HCT116 (cell line): ENCODE results near the gene TMEM255A. TPM values are rescaled to one million over a fixed set of nuclear protein-coding genes. Genes with fewer than 3 reads are reported as not detected.

Source experiments
- ATAC-seq: fragments of 200-7000 bp; cut with Tn5 transposase; 2 replicates; pipeline ENCODE4 v1.9.1; 2020; ENCODE audit warnings: mild to moderate bottlenecking, moderate library complexity
- BruUV-seq: library from RNA; stranded (reverse); fragments of 400-500 nt; replicated peaks from 2 replicates; lab custom pipeline; 2021; lab: Mats Ljungman, UMichigan
- CTCF ChIA-PET: fragments of 300-600 bp; sonication (Branson Sonifier 250); formaldehyde crosslinking; loops from one replicate; lab custom pipeline; 2021; ENCODE audit warnings: antibody characterized with exemption; lab: Charles Lee
- POLR2A ChIA-PET: fragments of 300-600, 350-600 bp; sonication (Branson Sonifier 250); formaldehyde crosslinking; loops from one replicate; lab custom pipeline; 2021; ENCODE audit warnings: antibody characterized with exemption; lab: Charles Lee
- RAD21 ChIA-PET, 2 experiments: fragments of 300-600 bp; sonication (Branson Sonifier 250); formaldehyde crosslinking; loops; one replicate each; lab custom pipeline; 2023; ENCODE audit warnings: low total read pairs in 2 of 2; ENCODE audit not compliant: uncharacterized antibody in 2 of 2, unreplicated experiment in 2 of 2, low non-redundant PET in 1 of 2; lab: Charles Lee
- DNase-seq: peaks from one replicate; pipeline ENCODE4 v3.0.0-alpha.2; 2010; ENCODE audit warnings: low read depth, low spot score
- H2AFZ ChIP-seq: fragments of 200-600 bp; shearing (Covaris generic), sonication (generic); 2 replicates; pipeline ENCODE4 v1.6.1; 2017; ENCODE audit warnings: low read depth, mixed run types, mixed read lengths, antibody characterized with exemption, low read length; ENCODE audit not compliant: poor library complexity, severe bottlenecking
- H3K27ac ChIP-seq: 2 replicates; pipeline ENCODE4 v1.5.1; 2012; ENCODE audit warnings: low read depth, low read length
- H3K27me3 ChIP-seq: fragments of 200-600 bp; sonication (generic); 2 replicates; pipeline ENCODE4 v1.6.1; 2016; ENCODE audit warnings: mixed run types, low read length, mixed read lengths; ENCODE audit not compliant: insufficient read depth
- H3K36me3 ChIP-seq, 2 experiments: fragments of 200-500 bp in 1 of 2; fragments of 200-600 bp in 1 of 2; sonication (Bioruptor generic) in 1 of 2; sonication (generic) in 1 of 2; 2 replicates each; pipeline versions ENCODE4 v1.5.1 to v1.6.1; 2014 to 2016; ENCODE audit warnings: low read length in 2 of 2, inconsistent platforms in 1 of 2, mixed read lengths in 1 of 2, mixed run types in 1 of 2; ENCODE audit not compliant: insufficient read depth in 2 of 2, control insufficient read depth in 1 of 2
- H3K4me1 ChIP-seq, 2 experiments: fragments of 200-600 bp in 1 of 2; sonication (generic) in 1 of 2; 2 replicates each; pipeline versions ENCODE4 v1.5.1 to v1.6.1; 2012 to 2017; ENCODE audit warnings: low read length in 2 of 2, inconsistent platforms in 1 of 2, mild to moderate bottlenecking in 1 of 2, mixed read lengths in 1 of 2, mixed run types in 1 of 2, moderate library complexity in 1 of 2; ENCODE audit not compliant: insufficient read depth in 2 of 2, control insufficient read depth in 1 of 2
- H3K4me2 ChIP-seq: fragments of 200-600 bp; sonication (generic); 2 replicates; pipeline ENCODE4 v1.6.1; 2017; ENCODE audit warnings: mixed run types, low read length, mixed read lengths
- H3K4me3 ChIP-seq, 2 experiments: fragments of 200-600 bp in 1 of 2; sonication (generic) in 1 of 2; replicated peaks in 1 of 2; 2 replicates each; pipeline ENCODE4 v1.5.1; 2011 to 2016; ENCODE audit warnings: low read length in 2 of 2, control low read depth in 1 of 2, low read depth in 1 of 2, mild to moderate bottlenecking in 1 of 2, mixed read lengths in 1 of 2, mixed run types in 1 of 2
- H3K79me2 ChIP-seq: fragments of 200-600 bp; sonication (generic); 2 replicates; pipeline ENCODE4 v1.6.1; 2017; ENCODE audit warnings: mild to moderate bottlenecking, mixed run types, low read length, moderate library complexity, mixed read lengths; ENCODE audit not compliant: insufficient read depth
- H3K9ac ChIP-seq: fragments of 200-600 bp; sonication (generic); 2 replicates; pipeline ENCODE4 v1.6.1; 2016; ENCODE audit warnings: low read length, mixed read lengths
- H3K9me2 ChIP-seq: fragments of 200-600 bp; sonication (generic), shearing (Covaris generic); 2 replicates; pipeline ENCODE4 v1.6.1; 2017; ENCODE audit warnings: mixed run types, mild to moderate bottlenecking, moderate library complexity; ENCODE audit not compliant: insufficient read depth
- H3K9me3 ChIP-seq, 2 experiments: fragments of 200-500 bp in 1 of 2; fragments of 200-600 bp in 1 of 2; sonication (Bioruptor generic) in 1 of 2; sonication (generic) in 1 of 2; 2 replicates each; pipeline ENCODE4 v1.6.1; 2014 to 2017; ENCODE audit warnings: low read length in 2 of 2, mixed read lengths in 2 of 2, inconsistent platforms in 1 of 2, low read depth in 1 of 2, mild to moderate bottlenecking in 1 of 2, mixed run types in 1 of 2, moderate library complexity in 1 of 2; ENCODE audit not compliant: control insufficient read depth in 1 of 2, insufficient read depth in 1 of 2
- H4K20me1 ChIP-seq: fragments of 200-600 bp; sonication (generic), shearing (Covaris generic); 2 replicates; pipeline ENCODE4 v1.6.1; 2017; ENCODE audit warnings: mixed run types, mild to moderate bottlenecking, moderate library complexity; ENCODE audit not compliant: insufficient read depth
- CBX3 ChIP-seq: IDR thresholded peaks from 2 replicates; pipeline ENCODE4 v1.6.1; 2012; ENCODE audit warnings: low read depth
- EGR1 ChIP-seq: IDR thresholded peaks from 2 replicates; pipeline ENCODE4 v1.6.1; 2012; ENCODE audit warnings: low read depth
- ELF1 ChIP-seq: IDR thresholded peaks from 2 replicates; pipeline ENCODE4 v1.6.1; 2012; ENCODE audit warnings: low read depth, borderline replicate concordance
- FOSL1 ChIP-seq: IDR thresholded peaks from 2 replicates; pipeline ENCODE4 v1.6.1; 2012; ENCODE audit warnings: low read depth
- JUND ChIP-seq: IDR thresholded peaks from 2 replicates; pipeline ENCODE4 v1.6.1; 2012
- POLR2AphosphoS5 ChIP-seq: IDR thresholded peaks from 2 replicates; pipeline ENCODE4 v1.6.1; 2011; ENCODE audit warnings: mild to moderate bottlenecking, low read depth, low read length, moderate library complexity
- RAD21 ChIP-seq: IDR thresholded peaks from 2 replicates; pipeline ENCODE4 v1.6.1; 2012; ENCODE audit warnings: low read depth, mild to moderate bottlenecking
- SP1 ChIP-seq: IDR thresholded peaks from 2 replicates; pipeline ENCODE4 v1.6.1; 2012; ENCODE audit warnings: low read depth
- SRF ChIP-seq: IDR thresholded peaks from 2 replicates; pipeline ENCODE4 v1.6.1; 2012; ENCODE audit warnings: low read depth
- TCF7L2 ChIP-seq: IDR thresholded peaks from 2 replicates; pipeline ENCODE4 v1.7.0; 2011; ENCODE audit warnings: borderline replicate concordance, inconsistent platforms; ENCODE audit not compliant: insufficient read depth, insufficient read length; ENCODE audit errors: extremely low read depth
- ZNF274 ChIP-seq: fragments of 200-500 bp; sonication (Bioruptor generic); IDR thresholded peaks from 2 replicates; pipeline ENCODE4 v1.6.1; 2014; ENCODE audit warnings: mild to moderate bottlenecking, low read depth, low read length, inconsistent platforms
- intact Hi-C: fragments of 100-400 bp; cut with micrococcal nuclease; formaldehyde crosslinking; loops from 2 replicates; pipeline ENCODE4 v1.10.0; 2022
- total RNA-seq: library from RNA; stranded (reverse); gene quantifications from one replicate; pipeline ENCODE4 v1.2.1, GENCODE V29; 2021; ENCODE audit not compliant: unreplicated experiment
- TF ChIP-seq, protein P1 (sequence below): IDR thresholded peaks from 2 replicates; pipeline ENCODE4 v1.6.1; 2012; ENCODE audit warnings: low read depth
- TF ChIP-seq, protein P2 (sequence below), 3 experiments: fragments of 200-600 bp in 1 of 3; sonication (generic) in 1 of 3; IDR thresholded peaks in 2 of 3; conservative IDR thresholded peaks in 1 of 3; 2 replicates each; pipeline ENCODE4 v1.5.1; 2012 to 2017; ENCODE audit warnings: low read depth in 2 of 3, low read length in 2 of 3, antibody characterized with exemption in 1 of 3, borderline replicate concordance in 1 of 3, control low read depth in 1 of 3, mild to moderate bottlenecking in 1 of 3, mixed read lengths in 1 of 3, mixed run types in 1 of 3, moderate library complexity in 1 of 3; ENCODE audit not compliant: insufficient read depth in 1 of 3

TMEM255A gene
- total RNA-seq, 1 experiment from 2014 or later = not detected

DNA sequence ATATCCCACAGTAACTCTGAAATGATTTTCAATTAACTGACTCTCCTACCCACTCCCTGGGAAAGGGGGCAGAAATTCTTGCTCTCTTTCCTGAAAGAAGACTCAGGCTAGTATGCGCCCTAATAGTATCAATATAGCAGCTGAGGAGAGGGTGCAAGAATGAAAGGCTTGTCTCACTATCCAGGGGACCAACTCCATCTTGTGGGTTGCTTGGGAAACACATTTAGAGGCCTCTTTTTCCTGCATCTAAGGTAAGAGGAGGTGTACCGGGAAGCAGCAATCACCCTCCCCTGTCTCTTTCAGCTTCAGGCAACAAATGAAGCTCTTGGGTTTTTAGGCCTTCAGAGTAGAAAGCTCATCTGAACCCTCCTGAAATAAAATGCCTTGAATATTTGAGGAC, 11.3 kb downstream of the TMEM255A start:
- RAD21 ChIA-PET = no interaction called here
- CTCF ChIA-PET = no interaction called here
- Histone ChIP-seq H3K9ac (no peak overlapping the region), H3K9me2 (no peaks in the 10 kb centered on the region), H3K9me3 (no peaks in the 10 kb centered on the region), H3K36me3 (no peaks in the 10 kb centered on the region), H3K27ac (no peak overlapping the region), H2AFZ (no peak overlapping the region), H3K79me2 (no peaks in the 10 kb centered on the region), H3K4me1 (no peaks in the 10 kb centered on the region; a peak in 1 of 4 replicates), H4K20me1 (no peaks in the 10 kb centered on the region), H3K27me3 (no peaks in the 10 kb centered on the region)
- POLR2A ChIA-PET = no interaction called here
- intact Hi-C loops = no loop called here
- ATAC-seq = peak; percentile 62
- no peak for DNase-seq
- no TSS peak for BruUV-seq
- TF ChIP-seq ELF1 = no peak
- peak; percentile 39 for TF ChIP-seq RAD21
- TF ChIP-seq JUND = no peak
- TF ChIP-seq, protein P1, sequence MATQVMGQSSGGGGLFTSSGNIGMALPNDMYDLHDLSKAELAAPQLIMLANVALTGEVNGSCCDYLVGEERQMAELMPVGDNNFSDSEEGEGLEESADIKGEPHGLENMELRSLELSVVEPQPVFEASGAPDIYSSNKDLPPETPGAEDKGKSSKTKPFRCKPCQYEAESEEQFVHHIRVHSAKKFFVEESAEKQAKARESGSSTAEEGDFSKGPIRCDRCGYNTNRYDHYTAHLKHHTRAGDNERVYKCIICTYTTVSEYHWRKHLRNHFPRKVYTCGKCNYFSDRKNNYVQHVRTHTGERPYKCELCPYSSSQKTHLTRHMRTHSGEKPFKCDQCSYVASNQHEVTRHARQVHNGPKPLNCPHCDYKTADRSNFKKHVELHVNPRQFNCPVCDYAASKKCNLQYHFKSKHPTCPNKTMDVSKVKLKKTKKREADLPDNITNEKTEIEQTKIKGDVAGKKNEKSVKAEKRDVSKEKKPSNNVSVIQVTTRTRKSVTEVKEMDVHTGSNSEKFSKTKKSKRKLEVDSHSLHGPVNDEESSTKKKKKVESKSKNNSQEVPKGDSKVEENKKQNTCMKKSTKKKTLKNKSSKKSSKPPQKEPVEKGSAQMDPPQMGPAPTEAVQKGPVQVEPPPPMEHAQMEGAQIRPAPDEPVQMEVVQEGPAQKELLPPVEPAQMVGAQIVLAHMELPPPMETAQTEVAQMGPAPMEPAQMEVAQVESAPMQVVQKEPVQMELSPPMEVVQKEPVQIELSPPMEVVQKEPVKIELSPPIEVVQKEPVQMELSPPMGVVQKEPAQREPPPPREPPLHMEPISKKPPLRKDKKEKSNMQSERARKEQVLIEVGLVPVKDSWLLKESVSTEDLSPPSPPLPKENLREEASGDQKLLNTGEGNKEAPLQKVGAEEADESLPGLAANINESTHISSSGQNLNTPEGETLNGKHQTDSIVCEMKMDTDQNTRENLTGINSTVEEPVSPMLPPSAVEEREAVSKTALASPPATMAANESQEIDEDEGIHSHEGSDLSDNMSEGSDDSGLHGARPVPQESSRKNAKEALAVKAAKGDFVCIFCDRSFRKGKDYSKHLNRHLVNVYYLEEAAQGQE = no peak
- TF ChIP-seq SP1 = no peak
- TF ChIP-seq ZNF274 = no peak
- no peak for TF ChIP-seq TCF7L2
- no peak for TF ChIP-seq CBX3
- no peak for TF ChIP-seq SRF
- no peak for TF ChIP-seq FOSL1
- TF ChIP-seq EGR1 = no peak
- TF ChIP-seq POLR2AphosphoS5 = no peak
- TF ChIP-seq, protein P2, sequence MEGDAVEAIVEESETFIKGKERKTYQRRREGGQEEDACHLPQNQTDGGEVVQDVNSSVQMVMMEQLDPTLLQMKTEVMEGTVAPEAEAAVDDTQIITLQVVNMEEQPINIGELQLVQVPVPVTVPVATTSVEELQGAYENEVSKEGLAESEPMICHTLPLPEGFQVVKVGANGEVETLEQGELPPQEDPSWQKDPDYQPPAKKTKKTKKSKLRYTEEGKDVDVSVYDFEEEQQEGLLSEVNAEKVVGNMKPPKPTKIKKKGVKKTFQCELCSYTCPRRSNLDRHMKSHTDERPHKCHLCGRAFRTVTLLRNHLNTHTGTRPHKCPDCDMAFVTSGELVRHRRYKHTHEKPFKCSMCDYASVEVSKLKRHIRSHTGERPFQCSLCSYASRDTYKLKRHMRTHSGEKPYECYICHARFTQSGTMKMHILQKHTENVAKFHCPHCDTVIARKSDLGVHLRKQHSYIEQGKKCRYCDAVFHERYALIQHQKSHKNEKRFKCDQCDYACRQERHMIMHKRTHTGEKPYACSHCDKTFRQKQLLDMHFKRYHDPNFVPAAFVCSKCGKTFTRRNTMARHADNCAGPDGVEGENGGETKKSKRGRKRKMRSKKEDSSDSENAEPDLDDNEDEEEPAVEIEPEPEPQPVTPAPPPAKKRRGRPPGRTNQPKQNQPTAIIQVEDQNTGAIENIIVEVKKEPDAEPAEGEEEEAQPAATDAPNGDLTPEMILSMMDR (IDR thresholded peaks at IDR 0.05 in 2 of 3, conservative IDR thresholded peaks at IDR 0.05 in 1 of 3; ENCODE audit: borderline replicate concordance in 1 of 3, insufficient read depth in 1 of 3, low read depth in 2 of 3, low read length in 2 of 3) = peak in 1 of 3 experiments; percentile 21; a peak in 2 of 6 replicates
- TF ChIP-seq, all 23 proteins: peak for 2
- H3K4me2 ChIP-seq = no peak overlapping the region
- H3K4me3 ChIP-seq = no peak overlapping the region
